Sigmoid colon (tissue), 7 donors: ENCODE data around the gene MSANTD7. TPM values are rescaled to one million over a fixed set of nuclear protein-coding genes. Genes with fewer than 3 reads are reported as not detected.

ENCODE experiments used
- DNase-seq: peaks from one replicate; pipeline ENCODE4 v3.0.0-alpha.2; 2019
- H3K27ac ChIP-seq, 4 donors: fragments of 200-600 bp; sonication (generic); one replicate each; pipeline ENCODE4 v1.5.1; 2016 to 2019; ENCODE audit warnings: mild to moderate bottlenecking in 1 of 4
- H3K27me3 ChIP-seq, 3 donors: fragments of 200-600 bp; sonication (generic); one replicate each; pipeline ENCODE4 v1.5.1; 2019; ENCODE audit warnings: mild to moderate bottlenecking in 1 of 3
- H3K36me3 ChIP-seq, 4 donors: fragments of 200-600 bp; sonication (generic); one replicate each; pipeline ENCODE4 v1.5.1; 2016 to 2019
- H3K4me1 ChIP-seq, 4 donors: fragments of 200-600 bp; sonication (generic); one replicate each; pipeline ENCODE4 v1.5.1; 2017 to 2019
- H3K4me3 ChIP-seq, 4 donors: fragments of 200-600 bp; sonication (generic); one replicate each; pipeline ENCODE4 v1.5.1; 2017 to 2019; ENCODE audit warnings: mild to moderate bottlenecking in 2 of 4, moderate library complexity in 1 of 4
- H3K9me3 ChIP-seq, 4 donors: fragments of 200-600 bp in 3 of 4; sonication (generic) in 3 of 4; one replicate each; pipeline versions ENCODE4 v1.5.1 to v1.6.1; 2013 to 2019
- EP300 ChIP-seq, 4 donors: sonication (generic); formaldehyde crosslinking; IDR thresholded peaks; one replicate each; pipeline ENCODE4 v1.6.1; 2017; ENCODE audit warnings: antibody characterized with exemption in 4 of 4
- POLR2A ChIP-seq, 2 donors: fragments of 450-650 bp; IDR thresholded peaks; one replicate each; pipeline ENCODE4 v1.6.1; 2016; ENCODE audit warnings: antibody characterized with exemption in 2 of 2, mild to moderate bottlenecking in 2 of 2, moderate library complexity in 2 of 2
- POLR2AphosphoS5 ChIP-seq, 4 donors: sonication (generic); formaldehyde crosslinking; IDR thresholded peaks; one replicate each; pipeline ENCODE4 v1.6.1; 2017; ENCODE audit warnings: antibody characterized with exemption in 4 of 4
- WGBS, 2 donors: extraction: QIAGEN DNeasy Blood & Tissue Kit; methylation state at CpG; one replicate each; pipeline ENCODE4 v1.1.7; 2013; 5-methylcytosine and 5-hydroxymethylcytosine counted together
- intact Hi-C: fragments of 100-400 bp; cut with DNase I; formaldehyde crosslinking; loops from one replicate; pipeline ENCODE4 v1.15.1; 2023
- polyA plus RNA-seq, 3 donors: library from polyadenylated mRNA; stranded (reverse); fragments of 200-250 nt; gene quantifications; one replicate each; pipeline ENCODE4 v1.2.3, GENCODE V29; 2013
- total RNA-seq, 4 donors: library from RNA; depleted of rRNA; stranded (reverse); fragments of >200 nt; gene quantifications; one replicate each; pipeline ENCODE4 v1.1.0, GENCODE V29; 2016
- TF ChIP-seq, protein P1 (sequence below), 4 experiments: fragments of 450-650 bp in 3 of 4; fragments of 200-600 bp in 1 of 4; IDR thresholded peaks; one replicate each; pipeline ENCODE4 v1.5.1; 2016 to 2019; ENCODE audit warnings: antibody characterized with exemption in 4 of 4, mild to moderate bottlenecking in 3 of 4, moderate library complexity in 2 of 4
- donor health status: healthy with polysubstance abuse.
- donor health status: Bipolar disorder and iron deficiency.
- donor health status: healthy.

MSANTD7 gene
- total and polyA plus RNA-seq, 7 donors = 3.2 to 8.1 (median 5.1) TPM

DNA sequence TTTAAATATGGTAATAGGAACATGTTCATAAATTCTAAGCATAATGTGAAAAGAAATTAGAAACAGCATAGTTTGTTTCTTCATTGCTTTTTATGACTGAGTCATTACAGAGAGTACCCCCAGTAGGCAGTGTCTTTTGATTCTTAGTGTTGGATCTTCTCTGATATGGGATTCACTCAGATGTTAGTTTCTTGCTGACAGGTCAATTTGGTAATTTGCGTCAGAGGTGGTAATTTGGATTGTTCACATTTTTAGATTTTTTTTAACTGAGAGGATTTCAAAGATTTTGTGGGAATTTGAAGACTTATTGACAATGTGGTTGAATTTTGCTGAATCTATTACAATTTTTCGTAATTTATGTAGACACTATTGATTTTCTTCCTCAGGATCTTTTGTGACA, 2.1 kb downstream of the MSANTD7 start:
- no peak overlapping the region for H3K4me3 ChIP-seq
- H3K27me3 ChIP-seq = no peaks in the 10 kb centered on the region
- H3K9me3 ChIP-seq = no peaks in the 10 kb centered on the region
- no peak overlapping the region for H3K27ac ChIP-seq
- peaks cover 0 to 27% (median 17%) of the 10 kb centered on the region in 4 donors for H3K4me1 ChIP-seq
- intact Hi-C loops = no loop called here
- WGBS, 2 donors = 94 to 96% methylated on average over 2 of the region's 2 CpGs
- no peak for DNase-seq
- TF ChIP-seq, protein P1, sequence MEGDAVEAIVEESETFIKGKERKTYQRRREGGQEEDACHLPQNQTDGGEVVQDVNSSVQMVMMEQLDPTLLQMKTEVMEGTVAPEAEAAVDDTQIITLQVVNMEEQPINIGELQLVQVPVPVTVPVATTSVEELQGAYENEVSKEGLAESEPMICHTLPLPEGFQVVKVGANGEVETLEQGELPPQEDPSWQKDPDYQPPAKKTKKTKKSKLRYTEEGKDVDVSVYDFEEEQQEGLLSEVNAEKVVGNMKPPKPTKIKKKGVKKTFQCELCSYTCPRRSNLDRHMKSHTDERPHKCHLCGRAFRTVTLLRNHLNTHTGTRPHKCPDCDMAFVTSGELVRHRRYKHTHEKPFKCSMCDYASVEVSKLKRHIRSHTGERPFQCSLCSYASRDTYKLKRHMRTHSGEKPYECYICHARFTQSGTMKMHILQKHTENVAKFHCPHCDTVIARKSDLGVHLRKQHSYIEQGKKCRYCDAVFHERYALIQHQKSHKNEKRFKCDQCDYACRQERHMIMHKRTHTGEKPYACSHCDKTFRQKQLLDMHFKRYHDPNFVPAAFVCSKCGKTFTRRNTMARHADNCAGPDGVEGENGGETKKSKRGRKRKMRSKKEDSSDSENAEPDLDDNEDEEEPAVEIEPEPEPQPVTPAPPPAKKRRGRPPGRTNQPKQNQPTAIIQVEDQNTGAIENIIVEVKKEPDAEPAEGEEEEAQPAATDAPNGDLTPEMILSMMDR (IDR thresholded peaks at IDR 0.05) = no peak
- no peak for TF ChIP-seq POLR2A (IDR thresholded peaks at IDR 0.05)
- no peak for TF ChIP-seq POLR2AphosphoS5 (IDR thresholded peaks at IDR 0.05)
- TF ChIP-seq EP300 (IDR thresholded peaks at IDR 0.05) = no peak
- H3K36me3 ChIP-seq = peaks cover 13 to 52% (median 25%) of the 10 kb centered on the region in 4 donors

DNA sequence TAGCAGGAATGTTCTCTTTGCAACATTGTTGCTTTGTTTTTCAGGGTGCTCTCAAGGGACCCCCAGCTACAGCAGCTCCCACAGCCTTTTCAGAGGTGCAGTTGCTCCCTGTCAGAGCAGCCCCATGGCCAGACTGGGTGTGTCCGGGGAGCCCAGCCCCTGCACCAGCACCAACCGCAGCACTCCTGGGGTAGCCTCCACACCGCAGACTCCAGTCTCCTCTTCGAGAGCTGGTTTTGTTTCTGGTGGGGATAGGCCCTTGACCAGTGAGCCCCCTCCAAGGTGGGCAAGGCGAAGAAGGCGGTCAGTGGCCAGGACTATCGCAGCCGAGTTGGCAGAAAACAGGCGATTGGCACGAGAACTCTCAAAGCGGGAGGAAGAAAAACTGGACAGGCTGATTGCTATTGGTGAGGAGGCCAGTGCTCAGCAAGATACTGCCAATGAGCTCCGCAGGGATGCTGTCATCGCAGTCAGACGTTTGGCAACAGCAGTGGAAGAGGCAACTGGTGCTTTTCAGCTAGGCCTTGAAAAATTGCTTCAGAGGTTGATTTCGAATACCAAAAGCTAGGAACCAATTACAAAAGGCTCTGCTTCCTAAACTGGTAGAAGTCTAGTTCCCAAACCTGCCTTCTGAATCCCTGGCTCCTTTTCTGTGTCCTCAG, 5.4 kb downstream of the MSANTD7 start:
- WGBS, 2 donors = 95 to 96% methylated on average over 15 of the region's 15 CpGs
- Histone ChIP-seq H3K27me3 (no peaks in the 10 kb centered on the region), H3K27ac (no peak overlapping the region), H3K4me1 (peaks cover 0 to 16% (median 12%) of the 10 kb centered on the region in 4 donors), H3K9me3 (no peaks in the 10 kb centered on the region), H3K4me3 (no peak overlapping the region), H3K36me3 (peaks cover 13 to 54% (median 26%) of the 10 kb centered on the region in 4 donors)
- TF ChIP-seq POLR2A (IDR thresholded peaks at IDR 0.05) (no peak), POLR2AphosphoS5 (IDR thresholded peaks at IDR 0.05) (no peak), EP300 (IDR thresholded peaks at IDR 0.05) (no peak)
- TF ChIP-seq, protein P1 (IDR thresholded peaks at IDR 0.05) = no peak
- no peak for DNase-seq
- intact Hi-C loops = no loop called here

DNA sequence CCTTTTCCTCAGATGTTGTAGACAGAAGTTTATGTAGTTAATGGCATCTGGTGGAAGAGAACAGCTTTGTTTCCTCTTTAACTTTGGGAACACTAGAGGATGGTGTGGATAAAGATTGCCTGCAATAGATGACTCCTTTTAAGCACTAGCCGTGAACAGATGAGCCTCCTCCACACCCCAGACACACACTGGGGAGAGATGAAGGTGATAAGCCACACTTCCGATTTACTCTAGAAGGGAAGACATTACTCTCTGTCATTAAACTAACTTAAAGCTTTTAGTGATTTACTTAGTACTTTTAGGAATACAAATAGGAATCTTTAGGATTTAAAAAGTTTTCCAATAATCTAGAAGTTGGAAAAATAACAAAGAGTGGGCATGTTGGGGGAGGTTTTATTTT, 6.8 kb downstream of the MSANTD7 start:
- peaks cover 13 to 62% (median 28%) of the 10 kb centered on the region in 4 donors for H3K36me3 ChIP-seq
- WGBS, 2 donors = 86 to 88% methylated on average over 2 of the region's 2 CpGs

DNA sequence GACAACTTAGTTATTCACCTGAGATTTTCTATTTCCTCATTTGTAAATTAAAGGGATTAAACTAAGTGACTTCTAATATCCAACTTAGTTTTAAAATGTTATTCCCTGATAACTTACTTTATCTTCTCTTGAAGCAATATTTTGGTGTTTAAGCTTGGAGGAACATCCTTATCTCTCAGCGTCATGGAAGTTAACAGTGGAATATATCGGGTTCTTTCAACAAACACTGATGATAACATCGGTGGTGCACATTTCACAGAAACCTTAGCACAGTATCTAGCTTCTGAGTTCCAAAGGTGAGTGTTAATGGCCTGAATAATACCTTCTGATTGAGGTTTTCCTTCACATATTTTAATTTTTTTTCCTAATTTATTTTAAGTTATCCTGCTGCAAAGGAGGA, 14.1 kb downstream of the MSANTD7 start:
- no peak for TF ChIP-seq EP300 (IDR thresholded peaks at IDR 0.05)
- intact Hi-C loops = no loop called here
- Histone ChIP-seq H3K36me3 (peaks cover 0 to 59% (median 11%) of the 10 kb centered on the region in 4 donors), H3K27ac (no peak overlapping the region), H3K9me3 (no peaks in the 10 kb centered on the region), H3K4me3 (no peak overlapping the region), H3K4me1 (no peaks in the 10 kb centered on the region), H3K27me3 (no peaks in the 10 kb centered on the region)
- DNase-seq = no peak
- WGBS, 2 donors = 95 to 97% methylated on average over 3 of the region's 3 CpGs

More for the DNA sequence above, 6.8 kb downstream of the MSANTD7 start:
- no peaks in the 10 kb centered on the region for H3K27me3 ChIP-seq
- H3K27ac ChIP-seq = no peak overlapping the region
- H3K4me1 ChIP-seq = peaks cover 0 to 5% (median 2%) of the 10 kb centered on the region in 4 donors
- H3K9me3 ChIP-seq = no peaks in the 10 kb centered on the region
- intact Hi-C loops = no loop called here
- TF ChIP-seq EP300 (IDR thresholded peaks at IDR 0.05) (no peak), POLR2AphosphoS5 (IDR thresholded peaks at IDR 0.05) (no peak), POLR2A (IDR thresholded peaks at IDR 0.05) (no peak)
- TF ChIP-seq, protein P1 (IDR thresholded peaks at IDR 0.05) = no peak
- no peak overlapping the region for H3K4me3 ChIP-seq
- DNase-seq = no peak

DNA sequence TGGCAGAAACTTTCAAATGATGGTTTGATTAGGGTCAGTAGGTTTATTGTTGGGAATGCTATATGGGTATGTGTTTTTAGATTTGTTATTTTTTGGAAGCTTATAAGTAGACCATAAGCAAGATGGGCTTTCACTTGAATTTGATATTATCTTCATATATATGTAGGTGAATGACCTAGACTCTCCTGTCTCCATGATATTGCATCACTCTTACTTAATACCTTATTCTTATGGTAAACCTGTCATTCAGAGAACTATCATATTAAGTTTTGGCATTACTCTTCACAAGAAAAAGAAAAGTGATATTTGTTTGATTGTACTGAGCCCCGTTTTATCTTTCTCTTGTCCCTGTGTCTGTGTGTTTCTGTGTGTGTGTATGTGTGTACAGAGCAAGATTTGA, 17.3 kb downstream of the MSANTD7 start:
- no peak overlapping the region for H3K27ac ChIP-seq
- no peaks in the 10 kb centered on the region for H3K9me3 ChIP-seq
- 87 to 90% methylated on average over 1 of the region's 1 CpG for WGBS, 2 donors
- H3K36me3 ChIP-seq = peaks cover 0 to 63% (median 12%) of the 10 kb centered on the region in 4 donors
- no peak for TF ChIP-seq POLR2AphosphoS5 (IDR thresholded peaks at IDR 0.05)
- no peak for TF ChIP-seq EP300 (IDR thresholded peaks at IDR 0.05)
- TF ChIP-seq, protein P1 (IDR thresholded peaks at IDR 0.05) = no peak
- no peak for TF ChIP-seq POLR2A (IDR thresholded peaks at IDR 0.05)
- H3K4me3 ChIP-seq = no peak overlapping the region
- intact Hi-C loops = no loop called here
- H3K27me3 ChIP-seq = no peaks in the 10 kb centered on the region
- H3K4me1 ChIP-seq = no peaks in the 10 kb centered on the region
- DNase-seq = no peak
